HAP-1 (cell line): ENCODE data around the gene PRADC1.

Source experiments
- DNase-seq, 2 experiments: peaks; one replicate each; pipeline ENCODE4 v3.0.0-alpha.2; 2016 to 2020; ENCODE audit warnings: low spot score in 2 of 2
- H3K27me3 ChIP-seq: fragments of 250-450 bp; sonication (Bioruptor Pico); 2 replicates; pipeline ENCODE4 v1.5.1; 2020; ENCODE audit warnings: low read depth, mild to moderate bottlenecking, moderate library complexity
- H3K36me3 ChIP-seq: fragments of 250-450 bp; sonication (Bioruptor Pico); replicated peaks from 2 replicates; pipeline ENCODE4 v1.5.1; 2020; ENCODE audit warnings: mild to moderate bottlenecking
- H3K4me1 ChIP-seq: fragments of 250-450 bp; sonication (Bioruptor Pico); 2 replicates; pipeline ENCODE4 v1.5.1; 2020; ENCODE audit warnings: mild to moderate bottlenecking
- H3K4me3 ChIP-seq: fragments of 250-450 bp; sonication (Bioruptor Pico); 2 replicates; pipeline ENCODE4 v1.5.1; 2020; ENCODE audit warnings: mild to moderate bottlenecking, moderate library complexity
- H3K9me3 ChIP-seq: fragments of 250-450 bp; sonication (Bioruptor Pico); 2 replicates; pipeline ENCODE4 v1.5.1; 2020; ENCODE audit warnings: mild to moderate bottlenecking, moderate library complexity
- in situ Hi-C: fragments of 300-500 bp; cut with MboI; formaldehyde crosslinking; loops from 3 replicates; pipeline ENCODE4 v1.14.3; 2020; ENCODE audit warnings: low sequenced_read_pairs, inconsistent platforms, mixed read lengths

PRADC1 gene

DNA sequence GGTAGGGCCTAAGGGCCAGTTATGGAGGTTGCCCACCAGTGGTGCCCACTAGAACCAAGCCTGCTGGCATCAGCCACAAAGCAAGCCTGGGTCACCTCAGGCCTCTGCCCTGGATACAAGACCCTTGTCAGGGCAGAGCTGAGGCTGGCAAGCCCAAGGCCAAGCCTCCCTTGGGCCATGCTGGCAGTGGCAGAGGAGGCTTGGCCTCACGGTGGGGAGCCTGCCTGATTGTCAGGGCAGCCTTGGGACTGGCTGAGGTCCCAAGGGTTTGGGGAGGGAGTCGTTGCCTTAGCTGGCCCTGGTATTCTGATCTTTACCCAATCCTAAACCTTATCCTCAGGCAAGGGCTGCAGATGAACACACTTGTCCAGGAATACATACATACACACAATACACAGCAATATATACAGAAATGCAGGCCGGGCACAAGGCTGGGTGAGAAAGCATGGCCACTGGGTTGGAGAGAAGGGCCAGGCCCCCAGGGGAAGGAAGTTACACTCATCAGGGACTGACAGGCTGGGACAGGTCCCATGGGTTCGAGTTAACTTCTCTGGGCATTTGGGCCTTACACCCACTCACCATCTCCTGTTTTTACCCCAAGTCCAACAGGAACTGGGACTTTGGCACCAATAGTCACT, 22.1 kb upstream of the PRADC1 start:
- H3K36me3 ChIP-seq = peaks cover 56% of the 10 kb centered on the region
- H3K4me1 ChIP-seq = no peaks in the 10 kb centered on the region
- H3K4me3 ChIP-seq = no peak overlapping the region
- DNase-seq = no peak
- no peaks in the 10 kb centered on the region for H3K27me3 ChIP-seq
- in situ Hi-C loops = no loop called here
- H3K9me3 ChIP-seq = no peaks in the 10 kb centered on the region

GRCh38 chr2:73254343-73255006, 21.4 kb upstream of the PRADC1 start:
- in situ Hi-C loops = no loop called here
- Histone ChIP-seq H3K4me1 (no peaks in the 10 kb centered on the region), H3K36me3 (peaks cover 56% of the 10 kb centered on the region), H3K4me3 (no peak overlapping the region), H3K9me3 (no peaks in the 10 kb centered on the region), H3K27me3 (no peaks in the 10 kb centered on the region)
- no peak for DNase-seq

DNA sequence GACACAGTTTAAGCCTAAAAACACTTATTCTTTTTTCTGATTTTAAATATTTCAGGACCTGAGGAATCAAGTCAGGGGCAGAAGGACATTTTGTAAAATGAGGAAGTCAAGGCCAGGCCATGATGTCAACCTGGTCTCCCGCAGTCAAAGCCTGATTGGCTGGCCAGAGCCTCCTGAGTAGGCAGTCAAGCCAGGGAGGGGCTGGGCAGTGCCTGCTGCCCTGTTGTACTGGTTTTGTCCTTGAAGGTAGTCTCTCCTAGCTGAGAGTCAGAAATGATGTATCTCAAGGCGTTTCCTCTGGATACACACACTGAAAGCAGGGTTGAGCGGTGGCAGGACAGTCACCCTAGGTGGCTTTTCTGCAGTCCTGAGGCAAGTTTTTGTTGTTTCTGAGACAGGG, 20.9 kb upstream of the PRADC1 start:
- Histone ChIP-seq H3K9me3 (no peaks in the 10 kb centered on the region), H3K27me3 (no peaks in the 10 kb centered on the region), H3K4me3 (no peak overlapping the region), H3K4me1 (no peaks in the 10 kb centered on the region), H3K36me3 (peaks cover 58% of the 10 kb centered on the region)
- no peak for DNase-seq
- in situ Hi-C loops = no loop called here

DNA sequence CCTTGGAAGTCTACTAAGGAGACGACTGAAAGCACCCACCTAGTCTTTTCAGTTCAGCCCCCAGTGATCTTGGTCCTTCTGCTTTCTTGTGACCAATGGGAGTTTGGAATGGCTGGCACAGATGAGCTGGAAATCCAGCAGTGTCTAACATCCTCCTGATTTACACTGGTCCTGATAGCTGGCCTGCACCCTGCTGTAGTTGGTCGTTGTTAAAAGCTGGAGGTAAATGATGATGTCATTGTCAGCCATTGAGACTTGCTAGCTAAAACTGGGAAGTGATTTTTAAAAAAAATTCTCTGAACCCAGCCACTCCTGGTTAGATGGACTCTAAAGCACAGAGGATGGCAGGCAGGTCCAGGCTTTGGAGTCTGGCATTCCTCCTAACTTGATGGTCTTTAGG, 20.4 kb upstream of the PRADC1 start:
- in situ Hi-C loops = no loop called here
- peaks cover 59% of the 10 kb centered on the region for H3K36me3 ChIP-seq

GRCh38 chr2:73252238-73253027, 19.4 kb upstream of the PRADC1 start:
- Histone ChIP-seq H3K36me3 (peaks cover 68% of the 10 kb centered on the region), H3K4me3 (no peak overlapping the region), H3K27me3 (no peaks in the 10 kb centered on the region), H3K4me1 (no peaks in the 10 kb centered on the region), H3K9me3 (no peaks in the 10 kb centered on the region)
- DNase-seq = no peak
- in situ Hi-C loops = no loop called here

More for the DNA sequence above, 20.4 kb upstream of the PRADC1 start:
- Histone ChIP-seq H3K9me3 (no peaks in the 10 kb centered on the region), H3K4me3 (no peak overlapping the region), H3K27me3 (no peaks in the 10 kb centered on the region), H3K4me1 (no peaks in the 10 kb centered on the region)
- DNase-seq = no peak

DNA sequence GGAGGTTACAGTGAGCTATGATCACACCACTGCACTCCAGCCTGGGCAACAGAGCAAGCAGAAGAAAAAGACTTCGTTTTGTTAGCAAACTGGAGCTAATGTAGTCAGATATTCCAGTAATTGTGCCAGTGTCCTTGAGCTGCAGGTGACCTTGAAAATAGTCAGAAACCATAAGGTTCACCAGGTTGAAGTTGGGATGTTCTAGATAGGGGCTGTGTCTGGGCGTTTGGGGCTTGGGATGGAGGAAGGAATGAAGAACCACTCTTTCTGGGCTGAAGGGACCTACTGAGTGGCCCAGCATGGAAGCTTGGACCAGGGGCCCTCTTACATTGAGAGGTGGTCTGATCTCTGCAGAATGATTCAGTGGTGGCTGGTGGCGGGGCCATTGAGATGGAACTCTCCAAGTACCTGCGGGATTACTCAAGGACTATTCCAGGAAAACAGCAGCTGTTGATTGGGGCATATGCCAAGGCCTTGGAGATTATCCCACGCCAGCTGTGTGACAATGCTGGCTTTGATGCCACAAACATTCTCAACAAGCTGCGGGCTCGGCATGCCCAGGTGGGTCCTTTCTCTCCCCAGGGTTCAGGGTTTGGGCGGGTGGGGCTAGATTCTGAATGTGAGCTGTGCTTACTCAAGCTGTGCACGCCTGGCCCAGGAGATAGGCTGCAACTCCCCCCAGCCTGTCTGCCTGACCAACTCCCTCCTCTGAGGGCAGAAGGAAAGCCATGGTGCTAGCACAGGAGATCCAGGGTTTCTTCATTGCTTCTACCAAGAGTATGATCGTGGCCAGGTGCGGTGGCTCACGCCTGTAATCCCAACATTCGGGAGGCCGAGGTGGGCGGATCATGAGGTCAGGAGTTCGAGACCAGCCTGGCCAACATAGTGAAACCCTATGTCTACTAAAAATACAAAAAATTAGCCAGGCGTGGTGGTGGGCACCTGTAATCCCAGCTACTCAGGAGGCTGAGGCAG, 18.1 kb upstream of the PRADC1 start:
- no peaks in the 10 kb centered on the region for H3K27me3 ChIP-seq
- no peaks in the 10 kb centered on the region for H3K9me3 ChIP-seq
- H3K36me3 ChIP-seq = peaks cover 81% of the 10 kb centered on the region
- no peak for DNase-seq
- H3K4me3 ChIP-seq = no peak overlapping the region
- H3K4me1 ChIP-seq = no peaks in the 10 kb centered on the region
- in situ Hi-C loops = no loop called here

- no peak for DNase-seq
- in situ Hi-C loops = no loop called here
- Histone ChIP-seq H3K4me1 (no peaks in the 10 kb centered on the region), H3K9me3 (no peaks in the 10 kb centered on the region), H3K36me3 (peaks cover 96% of the 10 kb centered on the region), H3K27me3 (no peaks in the 10 kb centered on the region), H3K4me3 (no peak overlapping the region)
Measured at GRCh38 chr2:73249636-73250035, 16.6 kb upstream of the PRADC1 start.

DNA sequence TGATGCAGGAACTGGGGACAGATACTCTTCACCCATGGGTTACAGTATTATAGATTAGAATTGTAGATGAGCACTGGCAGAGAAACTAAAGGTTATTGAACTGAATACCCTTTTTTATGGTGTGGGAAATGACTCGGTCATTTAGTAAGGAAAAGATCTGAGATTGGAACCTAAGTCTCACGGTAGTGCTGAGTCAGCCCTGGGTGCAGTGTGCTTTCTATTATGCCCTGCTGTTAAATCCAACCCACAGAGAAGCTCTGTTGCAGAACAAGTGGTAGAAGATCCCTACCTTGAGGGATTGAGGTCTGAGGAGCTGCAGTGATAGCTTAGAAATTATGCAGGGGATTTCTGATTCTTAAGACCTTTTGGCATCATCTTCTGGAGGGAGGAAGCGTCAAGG, 13.8 kb upstream of the PRADC1 start:
- Histone ChIP-seq H3K9me3 (no peaks in the 10 kb centered on the region), H3K4me1 (no peaks in the 10 kb centered on the region), H3K4me3 (no peak overlapping the region), H3K27me3 (no peaks in the 10 kb centered on the region), H3K36me3 (peaks cover 100% of the 10 kb centered on the region)
- in situ Hi-C loops = no loop called here
- DNase-seq = no peak

DNA sequence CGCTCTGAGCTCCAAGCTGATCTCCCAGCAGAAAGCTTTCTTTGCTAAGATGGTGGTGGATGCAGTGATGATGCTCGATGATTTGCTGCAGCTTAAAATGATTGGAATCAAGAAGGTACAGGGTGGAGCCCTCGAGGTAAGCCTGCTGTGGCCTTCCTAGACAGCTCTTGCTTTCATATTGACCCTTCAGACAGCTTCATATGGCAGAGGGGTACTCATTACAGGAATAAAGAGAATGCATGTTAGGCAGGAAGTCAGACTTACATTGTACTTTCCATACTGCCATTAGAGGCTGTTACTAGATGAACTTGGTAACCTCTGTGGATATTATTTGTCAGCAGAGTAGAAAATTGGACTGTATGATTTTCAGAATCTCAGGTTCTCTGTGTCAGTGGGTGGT, 11.5 kb upstream of the PRADC1 start:
- H3K9me3 ChIP-seq = no peaks in the 10 kb centered on the region
- peaks cover 98% of the 10 kb centered on the region for H3K36me3 ChIP-seq
- no peaks in the 10 kb centered on the region for H3K27me3 ChIP-seq
- in situ Hi-C loops = no loop called here
- H3K4me3 ChIP-seq = no peak overlapping the region
- no peaks in the 10 kb centered on the region for H3K4me1 ChIP-seq
- no peak for DNase-seq

- H3K27me3 ChIP-seq = no peaks in the 10 kb centered on the region
- in situ Hi-C loops = no loop called here
- no peak overlapping the region for H3K4me3 ChIP-seq
- peak; percentile 23 to 64 for DNase-seq
- peaks cover 98% of the 10 kb centered on the region for H3K36me3 ChIP-seq
- no peaks in the 10 kb centered on the region for H3K4me1 ChIP-seq
- no peaks in the 10 kb centered on the region for H3K9me3 ChIP-seq
Measured at GRCh38 chr2:73243884-73244570, 11.0 kb upstream of the PRADC1 start.

GRCh38 chr2:73239776-73240175, 6.7 kb upstream of the PRADC1 start:
- in situ Hi-C loops = no loop called here
- no peak overlapping the region for H3K4me3 ChIP-seq
- H3K27me3 ChIP-seq = no peaks in the 10 kb centered on the region
- H3K4me1 ChIP-seq = peaks cover 21% of the 10 kb centered on the region
- peaks cover 75% of the 10 kb centered on the region for H3K36me3 ChIP-seq
- DNase-seq = no peak
- no peaks in the 10 kb centered on the region for H3K9me3 ChIP-seq

DNA sequence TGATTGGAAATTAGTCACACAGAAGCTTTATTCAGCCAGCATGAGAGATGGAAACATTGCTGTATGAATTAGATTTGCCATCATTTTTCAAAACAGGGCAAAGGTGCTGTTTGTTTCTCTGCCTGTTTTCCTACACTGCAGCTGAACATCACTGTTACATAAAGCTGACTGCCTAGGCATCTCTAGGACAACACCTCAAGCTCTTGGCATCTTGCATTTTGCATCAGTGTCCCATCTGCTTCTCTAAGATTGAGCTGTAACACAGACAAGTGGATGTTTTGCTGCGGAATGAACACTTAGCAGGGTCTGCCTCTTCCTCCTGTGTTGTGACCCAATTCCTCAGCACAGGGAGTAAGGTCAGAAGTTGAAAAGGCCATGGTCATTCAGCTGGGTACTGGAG, 5.9 kb upstream of the PRADC1 start:
- Histone ChIP-seq H3K9me3 (no peaks in the 10 kb centered on the region), H3K4me3 (no peak overlapping the region), H3K27me3 (no peaks in the 10 kb centered on the region), H3K36me3 (peaks cover 72% of the 10 kb centered on the region), H3K4me1 (peaks cover 21% of the 10 kb centered on the region)
- no peak for DNase-seq
- in situ Hi-C loops = no loop called here

DNA sequence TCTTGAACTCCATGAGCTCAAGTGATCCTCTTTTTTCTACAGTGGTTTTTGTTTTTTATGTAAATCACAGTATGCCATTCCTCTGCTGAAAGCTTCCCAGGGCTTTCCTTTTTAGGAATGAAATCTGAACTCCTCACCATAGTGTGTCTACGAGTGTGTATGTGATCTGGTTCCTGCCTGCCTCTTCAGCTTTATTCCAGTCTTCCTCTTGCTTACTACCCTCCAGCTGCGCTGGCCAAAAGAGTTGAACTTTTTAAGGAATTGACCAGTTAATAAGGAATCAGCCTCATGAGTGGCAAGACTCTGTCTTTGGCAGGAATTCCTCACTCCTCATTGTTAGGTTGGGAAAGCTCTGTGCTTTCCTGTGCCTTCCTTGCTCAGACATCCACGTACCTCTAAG, 5.1 kb upstream of the PRADC1 start:
- in situ Hi-C loops = no loop called here
- Histone ChIP-seq H3K4me1 (peaks cover 21% of the 10 kb centered on the region), H3K9me3 (no peaks in the 10 kb centered on the region), H3K27me3 (no peaks in the 10 kb centered on the region), H3K36me3 (peaks cover 64% of the 10 kb centered on the region), H3K4me3 (no peak overlapping the region)
- peak in 1 of 2 experiments; percentile 25 for DNase-seq
